ENCODE results near the gene NDUFA3. TPM values are rescaled to one million over a fixed set of nuclear protein-coding genes. Genes with fewer than 3 reads are reported as not detected.

Gene NDUFA3
- total and polyA plus RNA-seq, 10 of the 15 experiments (the other 5 are each of a cell fraction or from before 2014, with no cell fraction given), result 40.0 to 335 (median 153) TPM

DNA sequence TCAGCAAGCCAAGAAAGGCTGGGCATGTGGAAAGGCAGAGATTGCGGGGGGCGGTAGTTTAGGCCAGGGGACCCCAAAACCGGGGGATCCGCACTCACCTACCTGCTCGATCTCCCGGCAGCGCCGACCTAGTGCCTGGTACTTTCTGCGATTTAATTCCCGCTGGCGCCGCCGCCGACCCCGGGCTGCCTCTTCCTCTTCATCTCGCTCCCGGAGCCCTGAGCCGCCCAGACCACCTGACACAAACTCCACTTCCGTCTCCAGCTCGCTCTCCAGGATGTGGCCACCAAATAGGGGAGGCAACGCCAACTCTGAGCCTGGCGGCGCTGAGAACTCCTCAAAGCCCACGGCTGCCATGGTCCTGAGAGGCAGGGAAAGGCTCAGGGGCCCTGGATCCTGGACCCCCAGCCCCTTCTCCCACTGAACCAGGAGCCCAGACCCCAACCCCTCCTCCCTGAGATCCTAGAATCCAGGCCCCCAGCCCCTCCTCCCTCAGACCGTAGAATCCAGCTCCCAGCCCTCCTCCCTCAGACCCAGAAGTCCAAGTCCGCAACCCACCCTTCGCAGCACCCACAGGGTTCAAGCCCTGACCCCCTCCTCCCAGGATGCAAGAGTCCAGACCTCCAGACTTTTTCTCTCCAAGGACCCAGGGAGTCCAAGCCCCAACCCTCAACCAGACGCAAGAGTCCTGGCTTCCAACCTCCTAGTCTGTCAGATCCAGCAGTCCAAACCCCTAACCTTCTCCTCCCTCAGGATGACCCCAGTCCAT lies 11.9 kb downstream of the NDUFA3 start (continued):
- TF ChIP-seq, protein P1, sequence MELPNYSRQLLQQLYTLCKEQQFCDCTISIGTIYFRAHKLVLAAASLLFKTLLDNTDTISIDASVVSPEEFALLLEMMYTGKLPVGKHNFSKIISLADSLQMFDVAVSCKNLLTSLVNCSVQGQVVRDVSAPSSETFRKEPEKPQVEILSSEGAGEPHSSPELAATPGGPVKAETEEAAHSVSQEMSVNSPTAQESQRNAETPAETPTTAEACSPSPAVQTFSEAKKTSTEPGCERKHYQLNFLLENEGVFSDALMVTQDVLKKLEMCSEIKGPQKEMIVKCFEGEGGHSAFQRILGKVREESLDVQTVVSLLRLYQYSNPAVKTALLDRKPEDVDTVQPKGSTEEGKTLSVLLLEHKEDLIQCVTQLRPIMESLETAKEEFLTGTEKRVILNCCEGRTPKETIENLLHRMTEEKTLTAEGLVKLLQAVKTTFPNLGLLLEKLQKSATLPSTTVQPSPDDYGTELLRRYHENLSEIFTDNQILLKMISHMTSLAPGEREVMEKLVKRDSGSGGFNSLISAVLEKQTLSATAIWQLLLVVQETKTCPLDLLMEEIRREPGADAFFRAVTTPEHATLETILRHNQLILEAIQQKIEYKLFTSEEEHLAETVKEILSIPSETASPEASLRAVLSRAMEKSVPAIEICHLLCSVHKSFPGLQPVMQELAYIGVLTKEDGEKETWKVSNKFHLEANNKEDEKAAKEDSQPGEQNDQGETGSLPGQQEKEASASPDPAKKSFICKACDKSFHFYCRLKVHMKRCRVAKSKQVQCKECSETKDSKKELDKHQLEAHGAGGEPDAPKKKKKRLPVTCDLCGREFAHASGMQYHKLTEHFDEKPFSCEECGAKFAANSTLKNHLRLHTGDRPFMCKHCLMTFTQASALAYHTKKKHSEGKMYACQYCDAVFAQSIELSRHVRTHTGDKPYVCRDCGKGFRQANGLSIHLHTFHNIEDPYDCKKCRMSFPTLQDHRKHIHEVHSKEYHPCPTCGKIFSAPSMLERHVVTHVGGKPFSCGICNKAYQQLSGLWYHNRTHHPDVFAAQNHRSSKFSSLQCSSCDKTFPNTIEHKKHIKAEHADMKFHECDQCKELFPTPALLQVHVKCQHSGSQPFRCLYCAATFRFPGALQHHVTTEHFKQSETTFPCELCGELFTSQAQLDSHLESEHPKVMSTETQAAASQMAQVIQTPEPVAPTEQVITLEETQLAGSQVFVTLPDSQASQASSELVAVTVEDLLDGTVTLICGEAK (IDR thresholded peaks at IDR 0.05; ENCODE audit: borderline replicate concordance), result no peak
- peak; percentile 61; the same call in 1 of the 2 replicates for TF ChIP-seq GABPA (IDR thresholded peaks at IDR 0.05; ENCODE audit: low read depth)
- no peak for TF ChIP-seq SIX5 (IDR thresholded peaks at IDR 0.05; ENCODE audit: low read depth, low read length, severe bottlenecking)
- no peak for TF ChIP-seq IRF4 (IDR thresholded peaks at IDR 0.05; ENCODE audit: low read depth, low read length)
- TF ChIP-seq ASH2L (IDR thresholded peaks at IDR 0.05; ENCODE audit: borderline replicate concordance, low read depth), result no peak
- no peak for TF ChIP-seq SIN3A (IDR thresholded peaks at IDR 0.05; ENCODE audit: low read depth, low read length)
- no peak for TF ChIP-seq ZNF622 (IDR thresholded peaks at IDR 0.05)
- TF ChIP-seq BHLHE40 (IDR thresholded peaks at IDR 0.05; ENCODE audit: borderline replicate concordance in 1 of 2, low read depth in 2 of 2, low read length in 1 of 2), result no peak
- TF ChIP-seq ZNF217 (IDR thresholded peaks at IDR 0.05), result no peak
- no peak for TF ChIP-seq EP300 (IDR thresholded peaks at IDR 0.05; ENCODE audit: borderline replicate concordance in 1 of 2, control insufficient read depth in 1 of 2, low read depth in 2 of 2, low read length in 2 of 2)
- TF ChIP-seq, protein P2, sequence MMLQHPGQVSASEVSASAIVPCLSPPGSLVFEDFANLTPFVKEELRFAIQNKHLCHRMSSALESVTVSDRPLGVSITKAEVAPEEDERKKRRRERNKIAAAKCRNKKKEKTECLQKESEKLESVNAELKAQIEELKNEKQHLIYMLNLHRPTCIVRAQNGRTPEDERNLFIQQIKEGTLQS (IDR thresholded peaks at IDR 0.05; ENCODE audit: borderline replicate concordance, extremely low read depth, low read depth, low read length), result no peak
- TF ChIP-seq, protein P3, sequence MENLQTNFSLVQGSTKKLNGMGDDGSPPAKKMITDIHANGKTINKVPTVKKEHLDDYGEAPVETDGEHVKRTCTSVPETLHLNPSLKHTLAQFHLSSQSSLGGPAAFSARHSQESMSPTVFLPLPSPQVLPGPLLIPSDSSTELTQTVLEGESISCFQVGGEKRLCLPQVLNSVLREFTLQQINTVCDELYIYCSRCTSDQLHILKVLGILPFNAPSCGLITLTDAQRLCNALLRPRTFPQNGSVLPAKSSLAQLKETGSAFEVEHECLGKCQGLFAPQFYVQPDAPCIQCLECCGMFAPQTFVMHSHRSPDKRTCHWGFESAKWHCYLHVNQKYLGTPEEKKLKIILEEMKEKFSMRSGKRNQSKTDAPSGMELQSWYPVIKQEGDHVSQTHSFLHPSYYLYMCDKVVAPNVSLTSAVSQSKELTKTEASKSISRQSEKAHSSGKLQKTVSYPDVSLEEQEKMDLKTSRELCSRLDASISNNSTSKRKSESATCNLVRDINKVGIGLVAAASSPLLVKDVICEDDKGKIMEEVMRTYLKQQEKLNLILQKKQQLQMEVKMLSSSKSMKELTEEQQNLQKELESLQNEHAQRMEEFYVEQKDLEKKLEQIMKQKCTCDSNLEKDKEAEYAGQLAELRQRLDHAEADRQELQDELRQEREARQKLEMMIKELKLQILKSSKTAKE (IDR thresholded peaks at IDR 0.05; ENCODE audit: low read depth, poor library complexity, severe bottlenecking), result no peak
- no peak for TF ChIP-seq HDGF (IDR thresholded peaks at IDR 0.05)
- no peak for TF ChIP-seq SMARCA5 (IDR thresholded peaks at IDR 0.05)
- no peak for TF ChIP-seq CREB1 (IDR thresholded peaks at IDR 0.05; ENCODE audit: low read depth)
- TF ChIP-seq POLR2AphosphoS5 (IDR thresholded peaks at IDR 0.05; ENCODE audit: low read length), result peak; percentile 46; the same call in 1 of the 2 replicates
- TF ChIP-seq BCL11A (IDR thresholded peaks at IDR 0.05; ENCODE audit: low read depth, low read length), result no peak
- peak; percentile 71 for TF ChIP-seq RAD51 (IDR thresholded peaks at IDR 0.05)
- TF ChIP-seq SREBF2 (IDR thresholded peaks at IDR 0.05; ENCODE audit: low read length), result no peak
- no peak for TF ChIP-seq POU2F2 (IDR thresholded peaks at IDR 0.05; ENCODE audit: borderline replicate concordance, low read depth, low read length)
- TF ChIP-seq, protein P4, sequence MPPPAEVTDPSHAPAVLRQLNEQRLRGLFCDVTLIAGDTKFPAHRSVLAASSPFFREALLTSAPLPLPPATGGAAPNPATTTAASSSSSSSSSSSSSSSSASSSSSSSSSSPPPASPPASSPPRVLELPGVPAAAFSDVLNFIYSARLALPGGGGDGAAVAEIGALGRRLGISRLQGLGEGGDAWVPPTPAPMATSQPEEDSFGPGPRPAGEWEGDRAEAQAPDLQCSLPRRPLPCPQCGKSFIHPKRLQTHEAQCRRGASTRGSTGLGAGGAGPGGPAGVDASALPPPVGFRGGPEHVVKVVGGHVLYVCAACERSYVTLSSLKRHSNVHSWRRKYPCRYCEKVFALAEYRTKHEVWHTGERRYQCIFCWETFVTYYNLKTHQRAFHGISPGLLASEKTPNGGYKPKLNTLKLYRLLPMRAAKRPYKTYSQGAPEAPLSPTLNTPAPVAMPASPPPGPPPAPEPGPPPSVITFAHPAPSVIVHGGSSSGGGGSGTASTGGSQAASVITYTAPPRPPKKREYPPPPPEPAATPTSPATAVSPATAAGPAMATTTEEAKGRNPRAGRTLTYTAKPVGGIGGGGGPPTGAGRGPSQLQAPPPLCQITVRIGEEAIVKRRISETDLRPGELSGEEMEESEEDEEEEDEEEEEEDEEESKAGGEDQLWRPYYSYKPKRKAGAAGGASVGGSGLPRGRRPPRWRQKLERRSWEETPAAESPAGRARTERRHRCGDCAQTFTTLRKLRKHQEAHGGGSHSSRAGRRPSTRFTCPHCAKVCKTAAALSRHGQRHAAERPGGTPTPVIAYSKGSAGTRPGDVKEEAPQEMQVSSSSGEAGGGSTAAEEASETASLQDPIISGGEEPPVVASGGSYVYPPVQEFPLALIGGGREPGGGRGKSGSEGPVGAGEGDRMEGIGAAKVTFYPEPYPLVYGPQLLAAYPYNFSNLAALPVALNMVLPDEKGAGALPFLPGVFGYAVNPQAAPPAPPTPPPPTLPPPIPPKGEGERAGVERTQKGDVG (CRISPR knock-in tag; IDR thresholded peaks at IDR 0.05), result no peak
